Hepatocyte (in vitro differentiated cells): ENCODE results near the gene CDHR2. TPM values are rescaled to one million over a fixed set of nuclear protein-coding genes. Genes with fewer than 3 reads are reported as not detected.
"Not testable (repeated sequence)": the region's sequence is repeated elsewhere in the genome, so short reads cannot be mapped to it uniquely, and the experiment has no call there.

ENCODE experiments used
- DNase-seq: peaks from one replicate; pipeline ENCODE4 v3.0.0-alpha.2; 2016; ENCODE audit warnings: low spot score
- H2AFZ ChIP-seq: fragments of 200-600 bp; sonication (generic); 2 replicates; pipeline ENCODE4 v1.6.0; 2016; ENCODE audit warnings: antibody characterized with exemption, mild to moderate bottlenecking
- H3K27ac ChIP-seq: fragments of 200-600 bp; sonication (generic); 2 replicates; pipeline ENCODE4 v1.5.1; 2016; ENCODE audit warnings: mild to moderate bottlenecking
- H3K27me3 ChIP-seq: fragments of 200-600 bp; sonication (generic); 2 replicates; pipeline ENCODE4 v1.6.1; 2016
- H3K36me3 ChIP-seq: fragments of 200-600 bp; sonication (generic); replicated peaks from 2 replicates; pipeline ENCODE4 v1.5.1; 2016; ENCODE audit warnings: low read depth; ENCODE audit not compliant: insufficient read depth
- H3K4me1 ChIP-seq: fragments of 200-600 bp; sonication (generic); 2 replicates; pipeline ENCODE4 v1.5.1; 2016; ENCODE audit warnings: mild to moderate bottlenecking, moderate library complexity; ENCODE audit not compliant: insufficient read depth
- H3K4me2 ChIP-seq: fragments of 200-600 bp; sonication (generic); 2 replicates; pipeline ENCODE4 v1.6.0; 2016
- H3K4me3 ChIP-seq: fragments of 200-600 bp; sonication (generic); 2 replicates; pipeline ENCODE4 v1.5.1; 2016; ENCODE audit warnings: mild to moderate bottlenecking
- H3K79me2 ChIP-seq: fragments of 200-600 bp; sonication (generic); 2 replicates; pipeline ENCODE4 v1.6.0; 2017; ENCODE audit warnings: mild to moderate bottlenecking
- H3K9me2 ChIP-seq: fragments of 200-600 bp; sonication (generic); replicated peaks from 2 replicates; pipeline ENCODE4 v1.6.0; 2017; ENCODE audit warnings: mild to moderate bottlenecking; ENCODE audit not compliant: insufficient read depth
- H3K9me3 ChIP-seq: fragments of 200-600 bp; sonication (generic); 2 replicates; pipeline ENCODE4 v1.5.1; 2016; ENCODE audit warnings: low read depth, mild to moderate bottlenecking
- H4K20me1 ChIP-seq: fragments of 200-600 bp; sonication (generic); 2 replicates; pipeline ENCODE4 v1.6.0; 2016; ENCODE audit warnings: mild to moderate bottlenecking; ENCODE audit not compliant: insufficient read depth, poor library complexity, severe bottlenecking
- CTCF ChIP-seq: fragments of 200-600 bp; sonication (generic); IDR thresholded peaks from 2 replicates; pipeline ENCODE4 v1.5.1; 2016; ENCODE audit warnings: antibody characterized with exemption, mild to moderate bottlenecking; ENCODE audit not compliant: poor library complexity
- EZH2 ChIP-seq: fragments of 200-600 bp; sonication (generic); IDR thresholded peaks from 2 replicates; pipeline ENCODE4 v1.6.1; 2016; ENCODE audit warnings: antibody characterized with exemption, mild to moderate bottlenecking, borderline replicate concordance
- EZH2phosphoT487 ChIP-seq: fragments of 200-600 bp; sonication (generic); IDR thresholded peaks from one replicate; pipeline ENCODE4 v1.6.1; 2018; ENCODE audit warnings: antibody characterized with exemption, mild to moderate bottlenecking, low read depth, moderate library complexity; ENCODE audit not compliant: unreplicated experiment, severe bottlenecking
- WGBS: methylation state at CpG from one replicate; pipeline ENCODE4 v1.1.6; 2016; ENCODE audit warnings: low lambda C conversion rate; ENCODE audit errors: missing lambda C conversion rate; 5-methylcytosine and 5-hydroxymethylcytosine counted together
- polyA plus RNA-seq: library from polyadenylated mRNA; unstranded; fragments of >200 nt; fragmentation: Nextera tagmentation; extraction: Ambion mirVana; gene quantifications from 2 replicates; pipeline ENCODE4 v1.2.1, GENCODE V29; 2016
- total RNA-seq: library from RNA; depleted of rRNA; stranded (reverse); fragments of >200 nt; gene quantifications from 2 replicates; pipeline ENCODE4 v1.2.3, GENCODE V29; 2014

The CDHR2 gene
- total and polyA plus RNA-seq, 2 experiments from 2014 or later = 28.3 to 29.8 TPM

GRCh38 chr5:176550275-176550831 is 1.2 kb downstream of the CDHR2 start:
- peak overlapping the region; percentile 99 for H3K27ac ChIP-seq
- no peak overlapping the region for H3K4me3 ChIP-seq
- H3K9me2 ChIP-seq = no peaks in the 10 kb centered on the region
- 91% methylated on average over 16 of the region's 16 CpGs for WGBS
- DNase-seq = no peak
- H4K20me1 ChIP-seq = no peaks in the 10 kb centered on the region
- H3K4me2 ChIP-seq = peak overlapping the region; percentile 62
- H3K36me3 ChIP-seq = no peaks in the 10 kb centered on the region
- peaks cover 32% of the 10 kb centered on the region for H3K4me1 ChIP-seq
- no peaks in the 10 kb centered on the region for H3K79me2 ChIP-seq
- H2AFZ ChIP-seq = no peak overlapping the region
- H3K9me3 ChIP-seq = no peaks in the 10 kb centered on the region
- H3K27me3 ChIP-seq = no peaks in the 10 kb centered on the region
- no peak for TF ChIP-seq EZH2
- TF ChIP-seq EZH2phosphoT487 = no peak
- no peak for TF ChIP-seq CTCF

GRCh38 chr5:176550937-176551336 is 1.8 kb downstream of the CDHR2 start:
- H2AFZ ChIP-seq, H3K36me3 ChIP-seq, H4K20me1 ChIP-seq, H3K27me3 ChIP-seq, DNase-seq, H3K27ac ChIP-seq, H3K9me2 ChIP-seq, H3K79me2 ChIP-seq, H3K4me3 ChIP-seq, H3K9me3 ChIP-seq: not testable (repeated sequence)
- Histone ChIP-seq H3K4me1 (peaks cover 30% of the 10 kb centered on the region), H3K4me2 (peak overlapping the region; percentile 62)
- WGBS = 98% methylated on average over 11 of the region's 11 CpGs

- TF ChIP-seq EZH2 (no peak), EZH2phosphoT487 (no peak)
- no peak overlapping the region for H2AFZ ChIP-seq
- WGBS = 90% methylated on average over 11 of the region's 11 CpGs
- H3K27ac ChIP-seq = peak overlapping the region; percentile 88
- H3K4me1 ChIP-seq = peaks cover 26% of the 10 kb centered on the region
- DNase-seq = no peak
- no peak overlapping the region for H3K4me3 ChIP-seq
- no peaks in the 10 kb centered on the region for H3K36me3 ChIP-seq
- H3K79me2 ChIP-seq = no peaks in the 10 kb centered on the region
- H3K9me2 ChIP-seq = no peaks in the 10 kb centered on the region
- no peaks in the 10 kb centered on the region for H4K20me1 ChIP-seq
- no peaks in the 10 kb centered on the region for H3K27me3 ChIP-seq
- no peaks in the 10 kb centered on the region for H3K9me3 ChIP-seq
- H3K4me2 ChIP-seq = no peak overlapping the region
Measured at GRCh38 chr5:176552332-176552869, 3.3 kb downstream of the CDHR2 start.

GRCh38 chr5:176553260-176554085 is 4.3 kb downstream of the CDHR2 start:
- Histone ChIP-seq H3K4me3 (no peak overlapping the region), H3K4me1 (peaks cover 18% of the 10 kb centered on the region), H3K27me3 (no peaks in the 10 kb centered on the region), H3K4me2 (no peak overlapping the region), H3K9me2 (no peaks in the 10 kb centered on the region), H3K79me2 (no peaks in the 10 kb centered on the region), H3K9me3 (no peaks in the 10 kb centered on the region), H3K27ac (peak overlapping the region; percentile 90), H2AFZ (no peak overlapping the region), H3K36me3 (no peaks in the 10 kb centered on the region), H4K20me1 (no peaks in the 10 kb centered on the region)
- DNase-seq = peak; percentile 76
- WGBS = 72% methylated on average over 18 of the region's 18 CpGs
- no peak for TF ChIP-seq CTCF
- TF ChIP-seq EZH2 = no peak
- TF ChIP-seq EZH2phosphoT487 = no peak
